ENCODE measurements around the gene AFF3. TPM values are rescaled to one million over a fixed set of nuclear protein-coding genes. Genes with fewer than 3 reads are reported as not detected.

AFF3 gene
- total RNA-seq, 4 donors from 2014 or later, result 8.5 to 77.2 (median 27.1) TPM

DNA sequence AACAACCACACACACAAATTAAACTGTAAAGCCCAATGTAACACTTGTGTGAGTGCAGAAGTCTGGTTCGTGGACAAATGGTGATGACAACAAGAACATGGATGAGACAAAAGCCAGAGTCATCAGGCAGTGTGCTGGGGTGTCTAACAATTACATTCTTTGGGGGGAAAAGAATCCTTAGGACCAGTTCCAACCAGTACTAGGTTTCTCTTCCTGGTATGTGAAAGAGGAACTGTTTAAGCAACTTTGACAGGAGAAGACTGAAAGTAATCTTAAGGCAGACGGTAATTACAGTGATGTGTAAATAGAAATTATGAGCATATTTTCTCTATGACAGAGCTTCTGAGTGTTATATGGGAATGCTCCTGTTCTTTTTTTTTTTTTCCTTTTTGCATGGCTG, 133.4 kb downstream of the AFF3 start:
- Histone ChIP-seq H3K4me1 (peaks cover 4 to 8% of the 10 kb centered on the region in 2 donors), H3K27ac (no peak overlapping the region), H3K4me3 (no peak overlapping the region), H3K9me3 (no peaks in the 10 kb centered on the region), H3K27me3 (no peaks in the 10 kb centered on the region), H3K36me3 (no peaks in the 10 kb centered on the region)
- DNase-seq, result no peak
- intact Hi-C loops (cut with DNase I; ENCODE audit: low total_unique reads), result no loop called here
- TF ChIP-seq, protein P1, sequence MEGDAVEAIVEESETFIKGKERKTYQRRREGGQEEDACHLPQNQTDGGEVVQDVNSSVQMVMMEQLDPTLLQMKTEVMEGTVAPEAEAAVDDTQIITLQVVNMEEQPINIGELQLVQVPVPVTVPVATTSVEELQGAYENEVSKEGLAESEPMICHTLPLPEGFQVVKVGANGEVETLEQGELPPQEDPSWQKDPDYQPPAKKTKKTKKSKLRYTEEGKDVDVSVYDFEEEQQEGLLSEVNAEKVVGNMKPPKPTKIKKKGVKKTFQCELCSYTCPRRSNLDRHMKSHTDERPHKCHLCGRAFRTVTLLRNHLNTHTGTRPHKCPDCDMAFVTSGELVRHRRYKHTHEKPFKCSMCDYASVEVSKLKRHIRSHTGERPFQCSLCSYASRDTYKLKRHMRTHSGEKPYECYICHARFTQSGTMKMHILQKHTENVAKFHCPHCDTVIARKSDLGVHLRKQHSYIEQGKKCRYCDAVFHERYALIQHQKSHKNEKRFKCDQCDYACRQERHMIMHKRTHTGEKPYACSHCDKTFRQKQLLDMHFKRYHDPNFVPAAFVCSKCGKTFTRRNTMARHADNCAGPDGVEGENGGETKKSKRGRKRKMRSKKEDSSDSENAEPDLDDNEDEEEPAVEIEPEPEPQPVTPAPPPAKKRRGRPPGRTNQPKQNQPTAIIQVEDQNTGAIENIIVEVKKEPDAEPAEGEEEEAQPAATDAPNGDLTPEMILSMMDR (IDR thresholded peaks at IDR 0.05), result no peak

DNA sequence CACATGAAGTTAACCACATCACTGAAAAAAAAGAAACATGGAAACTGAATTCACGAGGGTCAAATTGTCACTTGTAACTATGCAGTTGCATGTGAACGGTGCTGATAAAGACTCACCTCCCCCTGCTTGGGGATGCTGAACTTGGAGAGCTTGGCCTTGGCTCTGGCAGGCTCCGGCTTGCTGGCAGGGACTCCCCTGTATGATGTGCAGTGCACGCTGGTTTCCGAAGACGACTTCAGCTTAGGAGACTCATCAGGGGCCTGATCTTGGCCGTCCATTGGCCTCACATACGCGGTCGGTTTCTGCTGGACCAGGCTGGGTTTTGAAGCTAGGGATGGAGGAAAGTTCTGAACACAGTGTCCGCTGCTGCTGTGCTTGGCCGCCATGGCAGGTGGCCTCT, 135.9 kb downstream of the AFF3 start:
- H3K36me3 ChIP-seq, result no peaks in the 10 kb centered on the region
- intact Hi-C loops (cut with DNase I; ENCODE audit: low total_unique reads), result no loop called here

DNA sequence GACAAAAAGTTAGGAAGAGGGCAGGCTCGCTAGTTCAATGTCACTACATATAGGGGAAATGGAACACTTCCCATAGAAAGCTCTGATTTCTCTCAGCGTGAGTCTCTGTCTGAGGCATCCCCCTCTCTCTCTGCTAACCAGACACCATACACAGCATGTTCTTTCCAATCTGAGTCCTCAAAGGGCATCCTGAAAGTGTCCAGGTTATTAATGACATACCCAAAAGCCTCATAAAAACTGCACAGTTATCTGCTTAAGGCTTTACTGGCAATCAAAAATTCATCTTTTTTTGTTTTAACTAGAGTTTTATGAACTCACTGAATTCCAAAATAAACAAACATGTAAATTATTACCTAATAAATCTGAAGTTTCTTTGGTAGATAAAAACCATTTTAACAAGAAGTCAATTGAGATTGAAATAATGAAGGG, 137.4 kb downstream of the AFF3 start:
- Histone ChIP-seq H3K9me3 (no peaks in the 10 kb centered on the region), H3K4me3 (no peak overlapping the region), H3K27me3 (no peaks in the 10 kb centered on the region), H3K36me3 (no peaks in the 10 kb centered on the region), H3K4me1 (no peaks in the 10 kb centered on the region), H3K27ac (no peak overlapping the region)
- TF ChIP-seq, protein P1 (IDR thresholded peaks at IDR 0.05), result no peak
- no peak for TF ChIP-seq POLR2A (IDR thresholded peaks at IDR 0.05)
- intact Hi-C loops (cut with DNase I; ENCODE audit: low total_unique reads), result no loop called here
- no peak for DNase-seq

More for the DNA sequence above, 135.9 kb downstream of the AFF3 start:
- H3K27me3 ChIP-seq, result no peaks in the 10 kb centered on the region
- H3K4me1 ChIP-seq, result no peaks in the 10 kb centered on the region
- DNase-seq, result no peak
- H3K27ac ChIP-seq, result no peak overlapping the region
- H3K9me3 ChIP-seq, result no peaks in the 10 kb centered on the region
- H3K4me3 ChIP-seq, result no peak overlapping the region
- TF ChIP-seq, protein P1 (IDR thresholded peaks at IDR 0.05), result no peak
- no peak for TF ChIP-seq POLR2A (IDR thresholded peaks at IDR 0.05)

DNA sequence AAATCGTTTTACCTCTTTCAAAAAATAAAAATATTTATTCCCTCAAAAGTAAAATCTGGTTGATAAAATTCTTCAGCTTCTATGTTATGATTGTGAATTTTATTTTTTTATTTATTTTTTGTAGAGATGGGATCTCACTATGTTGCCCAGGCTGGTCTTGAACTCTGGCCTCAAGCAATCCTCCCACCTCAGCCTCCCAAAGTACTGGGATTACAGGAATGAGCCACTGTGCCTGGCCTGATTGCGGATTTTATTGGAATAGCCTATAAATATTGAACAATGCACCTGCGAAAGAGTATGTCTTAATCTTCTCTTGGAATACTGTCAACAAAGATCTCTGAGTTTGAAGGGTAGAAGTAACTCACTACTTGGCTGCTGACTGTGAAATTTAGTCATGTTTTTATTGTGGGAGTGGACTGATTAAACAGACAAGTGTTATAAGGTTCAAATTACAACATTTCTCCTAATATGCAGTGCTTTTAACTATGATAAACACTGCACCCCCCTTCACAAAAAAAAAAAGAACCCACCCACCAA, 138.0 kb downstream of the AFF3 start:
- no peaks in the 10 kb centered on the region for H3K27me3 ChIP-seq
- no peak for DNase-seq
- no peaks in the 10 kb centered on the region for H3K36me3 ChIP-seq
- H3K27ac ChIP-seq, result no peak overlapping the region
- H3K4me1 ChIP-seq, result no peaks in the 10 kb centered on the region
- TF ChIP-seq POLR2A (IDR thresholded peaks at IDR 0.05), result no peak
- intact Hi-C loops (cut with DNase I; ENCODE audit: low total_unique reads), result no loop called here
- H3K9me3 ChIP-seq, result no peaks in the 10 kb centered on the region
- no peak overlapping the region for H3K4me3 ChIP-seq

- Histone ChIP-seq H3K4me3 (no peak overlapping the region), H3K27ac (no peak overlapping the region), H3K27me3 (no peaks in the 10 kb centered on the region), H3K4me1 (no peaks in the 10 kb centered on the region), H3K9me3 (no peaks in the 10 kb centered on the region), H3K36me3 (no peaks in the 10 kb centered on the region)
- no peak for DNase-seq
- intact Hi-C loops (cut with DNase I; ENCODE audit: low total_unique reads), result no loop called here
- TF ChIP-seq POLR2A (IDR thresholded peaks at IDR 0.05), result no peak
- TF ChIP-seq, protein P1 (IDR thresholded peaks at IDR 0.05), result no peak
These were observed 140.3 kb downstream of the AFF3 start for GRCh38 chr2:100002059-100002458.

Data from uterus (tissue), 4 donors.